Melanocyte of skin (primary cell): ENCODE results near the gene CLIC4. TPM values are rescaled to one million over a fixed set of nuclear protein-coding genes. Genes with fewer than 3 reads are reported as not detected.

ENCODE experiments used
- small RNA-seq, 2 donors: library from RNA; depleted of rRNA; stranded (forward); fragments of <200 nt; gene quantifications; one replicate each; pipeline ENCODE3, GENCODE V24; 2012
- total RNA-seq, 2 donors: library from RNA; depleted of rRNA; stranded (reverse); fragments of >200 nt; gene quantifications; 2 replicates each; pipeline ENCODE4 v1.2.3, GENCODE V29; 2012

The CLIC4 gene
- 100 to 1,000 TPM; 155 to 234 TPM for total RNA-seq

DNA sequence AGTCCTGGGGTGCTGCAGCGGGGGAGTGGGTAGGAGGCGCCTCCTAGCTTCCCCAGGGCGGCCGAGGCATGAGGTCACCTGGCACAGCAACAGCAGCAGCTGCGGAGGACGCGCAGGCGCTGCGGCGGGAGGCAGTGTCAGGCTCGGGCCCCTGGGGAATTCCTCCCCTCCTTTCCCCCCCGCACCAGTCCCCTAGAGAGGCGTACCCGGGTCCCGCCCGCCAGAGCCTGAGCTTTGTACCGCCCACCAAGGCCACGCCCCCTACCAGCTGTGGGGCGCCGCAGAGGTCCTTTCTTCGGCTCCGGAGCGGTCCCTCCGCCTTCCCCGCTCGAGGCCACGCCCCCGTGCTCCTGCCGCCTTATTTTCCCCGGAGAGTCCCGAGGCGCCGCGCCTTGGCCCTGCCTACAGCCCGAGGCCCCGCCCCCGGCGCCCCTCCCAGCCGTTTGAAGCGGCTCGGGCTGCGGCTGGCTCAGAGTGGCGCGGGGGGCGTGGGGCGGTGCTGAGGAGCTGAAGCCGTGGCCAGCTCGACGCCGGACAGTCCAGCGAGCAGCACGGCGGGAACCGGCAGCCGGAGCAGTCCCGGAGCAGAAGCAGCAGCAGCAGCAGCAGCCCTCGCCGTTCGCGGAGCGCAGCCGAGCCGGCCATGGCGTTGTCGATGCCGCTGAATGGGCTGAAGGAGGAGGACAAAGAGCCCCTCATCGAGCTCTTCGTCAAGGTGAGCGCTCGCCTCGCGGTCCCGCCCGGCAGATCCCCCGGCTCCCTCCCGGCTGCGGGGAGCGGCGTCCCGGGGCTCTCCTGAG, at the start of gene CLIC4:
CLIC4 (plus strand) TSS at position 537 of the 800 bp plus-strand sequence; CDS start at position 644, 107 bp downstream.

Small RNA genes lying within 50 kb of the gene (small RNA-seq; reads per million reads assigned to genes)
- gene RNU6-1208P, result 0 reads per million in 2 donors

Other genes starting within 250 kb of the CLIC4 start
- gene RCAN3, start 242.6 kb upstream of the CLIC4 start, total RNA-seq, result 10 to 100 TPM; 13.7 to 23.4 TPM
- gene NCMAP, start 189.4 kb upstream of the CLIC4 start, total RNA-seq, result under 1 TPM in 1 of 2 donors, not detected in 1; under 0.01 TPM
- 10 to 100 TPM; 57.5 to 57.9 TPM for gene SRRM1, start 102.1 kb upstream of the CLIC4 start, total RNA-seq
- gene RUNX3, start 184.8 kb downstream of the CLIC4 start, total RNA-seq, result 10 to 100 TPM; 12.4 to 26.6 TPM